ENCODE results near the gene CNPY3. TPM values are rescaled to one million over a fixed set of nuclear protein-coding genes. Genes with fewer than 3 reads are reported as not detected.

The CNPY3 gene
- total RNA-seq, 1 donor = 33.3 TPM

DNA sequence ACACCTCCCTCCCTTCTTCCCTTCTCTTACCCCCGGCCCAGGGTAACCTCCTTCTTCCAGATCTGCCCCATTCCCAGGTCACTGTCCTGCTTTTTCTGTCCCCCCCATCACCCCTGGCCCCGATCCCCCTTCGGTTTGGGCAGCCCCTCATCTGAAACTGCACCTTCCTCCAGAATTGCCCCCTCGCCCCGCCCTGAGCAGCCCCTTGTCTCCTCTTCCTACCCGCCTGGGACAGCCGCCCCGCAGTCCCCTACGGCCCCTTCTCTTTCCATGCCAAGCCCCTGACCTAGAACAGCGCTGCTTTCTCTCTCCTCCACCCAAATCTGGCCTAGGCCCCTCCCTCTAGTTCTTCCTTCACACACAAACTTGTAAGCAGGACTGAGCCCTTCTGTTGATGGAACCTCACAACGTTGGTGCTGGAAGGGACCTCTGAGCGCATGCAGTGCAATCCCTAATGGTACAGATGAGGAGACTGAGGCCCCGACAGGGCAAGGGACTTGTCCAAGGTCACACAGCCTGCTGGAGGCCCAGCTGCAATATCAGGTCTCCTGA, 55.7 kb downstream of the CNPY3 start:
- peak overlapping the region; percentile 81 for H3K4me3 ChIP-seq (ENCODE audit: insufficient read depth, low read length)
- peaks cover 6% of the 10 kb centered on the region for H3K36me3 ChIP-seq (ENCODE audit: insufficient read depth, low read length)
- peaks cover 22% of the 10 kb centered on the region for H4K20me1 ChIP-seq (ENCODE audit: insufficient read depth, low read length)
- H3K27me3 ChIP-seq (ENCODE audit: insufficient read depth, low read length) = no peaks in the 10 kb centered on the region
- no peaks in the 10 kb centered on the region for H3K9me3 ChIP-seq (ENCODE audit: low read depth, low read length)
- H3K4me1 ChIP-seq (ENCODE audit: insufficient read depth, low read length) = peaks cover 35% of the 10 kb centered on the region
- H3K4me2 ChIP-seq (ENCODE audit: insufficient read depth, low read length) = peak overlapping the region; percentile 87
- peak overlapping the region; percentile 56 for H3K27ac ChIP-seq (ENCODE audit: low read depth, low read length)
- no peak for DNase-seq (ENCODE audit: insufficient read length, low spot score, missing footprints)
- H2AFZ ChIP-seq (ENCODE audit: low read length) = peak overlapping the region; percentile 64
- peaks cover 36% of the 10 kb centered on the region for H3K79me2 ChIP-seq (ENCODE audit: insufficient read depth, low read length)
- TF ChIP-seq, protein P1, sequence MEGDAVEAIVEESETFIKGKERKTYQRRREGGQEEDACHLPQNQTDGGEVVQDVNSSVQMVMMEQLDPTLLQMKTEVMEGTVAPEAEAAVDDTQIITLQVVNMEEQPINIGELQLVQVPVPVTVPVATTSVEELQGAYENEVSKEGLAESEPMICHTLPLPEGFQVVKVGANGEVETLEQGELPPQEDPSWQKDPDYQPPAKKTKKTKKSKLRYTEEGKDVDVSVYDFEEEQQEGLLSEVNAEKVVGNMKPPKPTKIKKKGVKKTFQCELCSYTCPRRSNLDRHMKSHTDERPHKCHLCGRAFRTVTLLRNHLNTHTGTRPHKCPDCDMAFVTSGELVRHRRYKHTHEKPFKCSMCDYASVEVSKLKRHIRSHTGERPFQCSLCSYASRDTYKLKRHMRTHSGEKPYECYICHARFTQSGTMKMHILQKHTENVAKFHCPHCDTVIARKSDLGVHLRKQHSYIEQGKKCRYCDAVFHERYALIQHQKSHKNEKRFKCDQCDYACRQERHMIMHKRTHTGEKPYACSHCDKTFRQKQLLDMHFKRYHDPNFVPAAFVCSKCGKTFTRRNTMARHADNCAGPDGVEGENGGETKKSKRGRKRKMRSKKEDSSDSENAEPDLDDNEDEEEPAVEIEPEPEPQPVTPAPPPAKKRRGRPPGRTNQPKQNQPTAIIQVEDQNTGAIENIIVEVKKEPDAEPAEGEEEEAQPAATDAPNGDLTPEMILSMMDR (IDR thresholded peaks at IDR 0.05; ENCODE audit: extremely low read depth, low read depth, low read length) = no peak

DNA sequence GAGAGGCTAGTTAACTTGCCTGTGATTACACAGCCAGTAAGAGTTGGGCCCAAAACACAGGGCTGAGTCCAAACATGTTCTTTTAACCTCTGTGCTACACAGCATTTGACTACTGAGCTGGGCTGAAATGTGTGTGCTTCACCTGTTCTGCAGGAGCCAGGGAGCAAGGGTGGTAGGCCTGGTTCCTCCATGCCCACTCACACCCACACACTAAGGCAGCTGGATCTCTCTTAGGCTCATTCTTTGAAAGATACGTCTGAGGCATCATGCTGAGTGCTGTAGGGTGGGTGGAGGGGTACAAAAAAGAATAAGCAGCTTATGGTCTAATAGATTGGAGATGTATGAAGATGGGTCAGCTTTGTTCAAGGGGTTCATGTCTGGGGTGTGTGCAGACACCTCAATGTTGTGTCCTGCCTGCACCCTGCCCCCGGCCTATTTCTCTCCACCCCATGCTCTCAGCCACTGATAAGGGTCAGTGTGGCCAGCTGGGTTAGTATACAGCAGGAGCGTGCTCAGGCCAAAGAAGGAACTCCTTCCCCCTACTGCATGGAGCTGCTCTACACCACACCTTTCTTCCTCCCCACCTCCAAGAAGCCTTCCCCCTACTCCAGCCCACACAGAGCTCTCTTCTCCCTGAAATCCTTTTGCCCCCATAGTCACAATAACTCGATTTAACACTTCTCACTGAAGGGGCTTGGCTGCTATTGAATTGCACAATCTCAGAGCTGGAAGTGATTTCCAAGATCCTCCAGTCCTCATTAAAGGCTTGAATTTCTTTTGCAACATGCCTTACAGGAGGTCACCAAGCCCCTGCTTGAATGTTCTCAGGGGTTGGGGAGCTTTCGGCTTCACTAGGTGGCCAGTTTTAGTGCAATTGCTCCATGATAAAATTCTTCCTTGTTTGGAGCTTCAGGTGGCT, 58.5 kb downstream of the CNPY3 start:
- peaks cover 22% of the 10 kb centered on the region for H4K20me1 ChIP-seq (ENCODE audit: insufficient read depth, low read length)
- H3K9me3 ChIP-seq (ENCODE audit: low read depth, low read length) = no peaks in the 10 kb centered on the region
- no peak overlapping the region for H2AFZ ChIP-seq (ENCODE audit: low read length)
- H3K4me1 ChIP-seq (ENCODE audit: insufficient read depth, low read length) = peaks cover 34% of the 10 kb centered on the region
- no peak for DNase-seq (ENCODE audit: insufficient read length, low spot score, missing footprints)
- H3K27me3 ChIP-seq (ENCODE audit: insufficient read depth, low read length) = no peaks in the 10 kb centered on the region
- H3K4me2 ChIP-seq (ENCODE audit: insufficient read depth, low read length) = no peak overlapping the region
- TF ChIP-seq, protein P1 (IDR thresholded peaks at IDR 0.05; ENCODE audit: extremely low read depth, low read depth, low read length) = no peak
- no peak overlapping the region for H3K4me3 ChIP-seq (ENCODE audit: insufficient read depth, low read length)
- H3K36me3 ChIP-seq (ENCODE audit: insufficient read depth, low read length) = peaks cover 20% of the 10 kb centered on the region
- H3K79me2 ChIP-seq (ENCODE audit: insufficient read depth, low read length) = peaks cover 46% of the 10 kb centered on the region
- H3K27ac ChIP-seq (ENCODE audit: low read depth, low read length) = no peak overlapping the region

DNA sequence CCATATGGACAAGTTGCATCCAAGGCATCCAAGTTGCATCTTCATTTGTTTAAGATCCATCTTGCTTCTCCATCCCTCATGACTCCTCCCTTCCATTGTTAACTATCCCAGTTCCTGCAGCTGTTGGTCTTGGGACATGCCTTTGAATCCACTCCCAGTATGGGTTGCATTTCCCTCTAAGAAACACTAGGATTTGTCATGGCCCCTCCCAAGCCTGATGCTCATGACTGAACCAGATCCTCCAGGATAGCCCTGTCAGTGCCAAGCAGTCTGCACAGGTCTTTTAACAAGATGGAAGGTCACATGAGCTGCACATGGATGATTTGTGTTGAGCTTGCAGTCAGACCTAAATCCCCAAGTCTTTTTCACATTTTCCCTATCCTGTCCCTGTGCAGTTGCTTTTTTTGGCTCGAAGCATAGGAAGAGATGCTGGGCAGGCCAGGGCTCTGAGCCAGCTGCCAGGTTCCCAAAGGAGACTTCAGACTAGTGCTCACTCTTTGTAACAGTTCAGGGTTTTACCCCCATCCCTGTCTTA, 59.3 kb downstream of the CNPY3 start:
- peaks cover 46% of the 10 kb centered on the region for H3K79me2 ChIP-seq (ENCODE audit: insufficient read depth, low read length)
- no peak overlapping the region for H2AFZ ChIP-seq (ENCODE audit: low read length)
- TF ChIP-seq, protein P1 (IDR thresholded peaks at IDR 0.05; ENCODE audit: extremely low read depth, low read depth, low read length) = no peak
- H4K20me1 ChIP-seq (ENCODE audit: insufficient read depth, low read length) = peaks cover 22% of the 10 kb centered on the region
- no peak overlapping the region for H3K4me3 ChIP-seq (ENCODE audit: insufficient read depth, low read length)
- DNase-seq (ENCODE audit: insufficient read length, low spot score, missing footprints) = peak; percentile 89
- no peaks in the 10 kb centered on the region for H3K9me3 ChIP-seq (ENCODE audit: low read depth, low read length)
- peaks cover 20% of the 10 kb centered on the region for H3K36me3 ChIP-seq (ENCODE audit: insufficient read depth, low read length)
- H3K27me3 ChIP-seq (ENCODE audit: insufficient read depth, low read length) = no peaks in the 10 kb centered on the region
- peaks cover 37% of the 10 kb centered on the region for H3K4me1 ChIP-seq (ENCODE audit: insufficient read depth, low read length)
- no peak overlapping the region for H3K4me2 ChIP-seq (ENCODE audit: insufficient read depth, low read length)
- no peak overlapping the region for H3K27ac ChIP-seq (ENCODE audit: low read depth, low read length)

Other genes with a start within 250 kb of the CNPY3 start
- 3.3 and 3.8 TPM in 2 replicates for gene PRPH2, start 206.9 kb upstream of the CNPY3 start, total RNA-seq
- gene TBCC, start 183.4 kb upstream of the CNPY3 start, total RNA-seq = 30.9 and 33.7 TPM in 2 replicates
- 9.4 TPM in 2 replicates for gene BICRAL, start 147.4 kb upstream of the CNPY3 start, total RNA-seq
- 112 and 128 TPM in 2 replicates for gene RPL7L1, start 49.9 kb upstream of the CNPY3 start, total RNA-seq
- not detected in 2 replicates for gene PTCRA, start 13.4 kb upstream of the CNPY3 start, total RNA-seq
- 0.72 and 0.88 TPM in 2 replicates for gene GNMT, start 31.3 kb downstream of the CNPY3 start, total RNA-seq
- gene PEX6, start 49.7 kb downstream of the CNPY3 start, total RNA-seq = 15.3 and 23.5 TPM in 2 replicates
- gene PPP2R5D, start 55.1 kb downstream of the CNPY3 start, total RNA-seq = 30.8 and 36.8 TPM in 2 replicates
- gene MEA1, start 84.5 kb downstream of the CNPY3 start, total RNA-seq = 42.4 and 47.4 TPM in 2 replicates
- 122 and 123 TPM in 2 replicates for gene KLHDC3, start 84.8 kb downstream of the CNPY3 start, total RNA-seq
- gene RRP36, start 92.1 kb downstream of the CNPY3 start, total RNA-seq = 84.0 and 90.2 TPM in 2 replicates
- gene CUL7, start 124.4 kb downstream of the CNPY3 start, total RNA-seq = 46.9 and 48.5 TPM in 2 replicates
- 16.2 and 20.6 TPM in 2 replicates for gene MRPL2, start 130.0 kb downstream of the CNPY3 start, total RNA-seq
- 17.7 and 20.3 TPM in 2 replicates for gene KLC4, start 130.2 kb downstream of the CNPY3 start, total RNA-seq
- 183 and 190 TPM in 2 replicates for gene PTK7, start 146.8 kb downstream of the CNPY3 start, total RNA-seq
- gene SRF, start 241.8 kb downstream of the CNPY3 start, total RNA-seq = 17.7 and 20.6 TPM in 2 replicates

Measured in osteoblast (primary cell).